ENCODE measurements around the gene OGT.
"Not testable (repeated sequence)": the region's sequence is repeated elsewhere in the genome, so short reads cannot be mapped to it uniquely, and the experiment has no call there.

Gene OGT

DNA sequence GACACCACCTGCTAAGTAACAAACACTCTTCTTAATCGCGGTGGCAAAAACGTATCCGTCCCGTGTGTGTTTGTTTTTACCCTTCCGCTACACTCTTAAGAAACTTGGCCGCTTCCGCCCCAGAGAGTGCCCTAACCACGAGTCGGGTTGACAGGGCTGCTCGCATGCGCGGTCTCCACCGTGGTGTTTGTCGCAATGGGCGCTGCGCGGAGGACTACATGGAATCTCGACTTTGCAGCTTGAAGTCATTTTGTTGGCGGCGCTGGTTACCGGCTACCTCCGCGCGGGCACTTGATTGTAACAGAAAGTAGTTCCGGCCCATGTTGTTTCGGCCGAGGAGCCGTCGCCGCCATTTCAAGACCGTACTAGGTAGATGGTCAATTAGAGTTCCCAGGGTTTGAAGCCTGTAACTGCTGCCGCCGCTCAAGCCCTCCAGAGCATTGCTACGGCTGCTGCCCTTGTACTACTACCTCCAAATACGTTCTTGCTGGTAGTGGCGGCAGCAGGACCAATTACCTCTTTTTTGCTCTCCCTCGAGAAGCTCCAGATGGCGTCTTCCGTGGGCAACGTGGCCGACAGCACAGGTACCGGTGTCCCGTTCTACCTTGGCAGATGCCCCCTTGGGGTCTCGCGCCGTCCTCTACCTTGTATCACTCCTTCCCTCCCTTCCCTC, at the start of gene OGT:
OGT (plus strand) TSS at position 352 of the 673 bp plus-strand sequence; CDS start at position 548, 196 bp downstream.
- Histone ChIP-seq H3K4me2 (peak within 1 kb of the TSS; percentile 71), H3K27me3 (peaks cover 32% of the 10 kb centered on the region), H3K9ac (peak within 1 kb of the TSS; percentile 97), H3K9me3 (peaks cover 31% of the 10 kb centered on the region), H3K4me1 (peaks cover 18% of the 10 kb centered on the region; the same call in 1 of the 2 replicates), H3K36me3 (peaks cover 8% of the 10 kb centered on the region), H3K27ac (peak within 1 kb of the TSS; percentile 93), H4K20me1 (peaks cover 40% of the 10 kb centered on the region), H3K4me3 (peak within 1 kb of the TSS; percentile 81)
- 0 out of 2 replicates have a peak, but pooled peaks have one; percentile 20 for TF ChIP-seq Cebpa-rat (IDR thresholded peaks at IDR 0.05)

- peaks cover 16% of the 10 kb centered on the region for H3K9me3 ChIP-seq
- H4K20me1 ChIP-seq = no peaks in the 10 kb centered on the region
- H3K4me2 ChIP-seq = no peak overlapping the region
- no peak overlapping the region for H3K4me3 ChIP-seq
- no peaks in the 10 kb centered on the region for H3K4me1 ChIP-seq
- no peak for TF ChIP-seq Cebpa-rat (IDR thresholded peaks at IDR 0.05)
- H3K36me3 ChIP-seq = no peaks in the 10 kb centered on the region
- H3K9ac ChIP-seq = no peak overlapping the region
- H3K27me3 ChIP-seq = peaks cover 42% of the 10 kb centered on the region
- H3K27ac ChIP-seq = no peak overlapping the region
Measured at GRCh38 chrX:71487814-71488213, 45.1 kb upstream of the OGT start.

DNA sequence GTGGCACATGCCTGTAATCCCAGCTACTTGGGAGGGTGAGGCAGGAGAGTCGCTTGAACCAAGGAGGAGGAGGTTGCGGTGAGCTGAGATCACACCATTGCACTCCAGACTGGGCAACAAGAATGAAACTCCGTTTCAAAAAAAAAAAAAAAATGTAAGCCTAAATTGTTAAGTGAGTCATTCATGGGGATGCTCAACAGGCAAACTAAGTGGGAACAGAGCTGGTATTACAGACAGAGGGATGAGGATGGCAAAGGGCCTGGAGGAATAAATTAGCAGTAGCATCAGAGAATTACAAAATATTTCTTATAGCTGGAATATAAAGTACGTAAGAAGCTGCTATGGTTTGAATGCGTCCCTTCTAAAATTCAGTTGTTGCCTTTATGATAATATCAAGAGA, 43.4 kb upstream of the OGT start:
- peaks cover 32% of the 10 kb centered on the region for H3K9me3 ChIP-seq
- no peak overlapping the region for H3K9ac ChIP-seq
- peaks cover 50% of the 10 kb centered on the region for H3K27me3 ChIP-seq
- no peak overlapping the region for H3K4me2 ChIP-seq
- H4K20me1 ChIP-seq = no peaks in the 10 kb centered on the region
- no peak overlapping the region for H3K4me3 ChIP-seq
- H3K4me1 ChIP-seq = no peaks in the 10 kb centered on the region
- H3K27ac ChIP-seq = no peak overlapping the region
- TF ChIP-seq Cebpa-rat (IDR thresholded peaks at IDR 0.05) = no peak
- no peaks in the 10 kb centered on the region for H3K36me3 ChIP-seq

DNA sequence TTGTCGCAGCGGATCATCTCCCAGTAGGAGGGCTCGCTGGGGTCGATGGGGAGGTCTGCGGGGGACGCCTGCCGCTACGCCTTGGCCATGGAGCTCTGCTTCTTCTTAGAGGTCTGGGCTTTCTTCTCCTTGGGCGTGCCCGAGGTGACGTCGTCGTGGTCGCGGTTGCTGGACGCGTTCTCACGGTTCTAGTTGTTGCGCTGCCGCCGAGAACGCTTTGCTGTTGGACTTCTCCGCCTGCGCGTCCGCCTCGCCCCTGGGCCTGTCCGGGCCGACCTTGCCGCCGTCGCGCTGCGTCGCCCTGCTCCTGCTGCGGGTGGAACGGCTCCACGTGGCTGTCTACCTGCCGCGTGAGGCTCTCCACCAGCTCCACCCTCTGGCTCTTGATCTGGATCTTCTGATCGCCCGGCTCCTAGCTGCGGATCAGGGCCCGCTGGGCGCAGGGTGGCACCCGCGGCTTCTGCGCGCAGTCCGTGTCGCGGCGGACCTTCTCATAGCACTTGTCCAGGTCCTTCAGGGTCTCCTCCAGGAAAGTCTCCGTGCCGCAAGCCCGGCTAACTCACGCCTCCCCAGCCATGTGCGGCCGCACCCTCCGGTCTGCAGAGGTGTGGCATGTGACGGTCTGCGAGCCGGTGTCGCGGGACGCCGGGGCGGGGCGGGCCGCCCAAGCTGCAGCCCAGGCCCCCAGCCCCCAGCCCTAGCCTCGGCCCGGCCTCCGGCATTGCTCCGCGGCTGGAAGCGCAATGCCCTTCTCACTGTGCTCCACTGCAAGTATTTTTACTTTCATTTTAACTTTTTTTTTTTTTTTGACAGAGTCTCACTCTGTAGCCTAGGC, 40.5 kb upstream of the OGT start:
- no peak for TF ChIP-seq Cebpa-rat (IDR thresholded peaks at IDR 0.05)
- H3K4me2 ChIP-seq = no peak overlapping the region
- H3K27ac ChIP-seq = no peak overlapping the region
- peaks cover 44% of the 10 kb centered on the region for H3K27me3 ChIP-seq
- H3K9ac ChIP-seq = no peak overlapping the region
- no peaks in the 10 kb centered on the region for H3K4me1 ChIP-seq
- no peak overlapping the region for H3K4me3 ChIP-seq
- peaks cover 41% of the 10 kb centered on the region for H3K9me3 ChIP-seq
- H4K20me1 ChIP-seq = no peaks in the 10 kb centered on the region
- no peaks in the 10 kb centered on the region for H3K36me3 ChIP-seq

DNA sequence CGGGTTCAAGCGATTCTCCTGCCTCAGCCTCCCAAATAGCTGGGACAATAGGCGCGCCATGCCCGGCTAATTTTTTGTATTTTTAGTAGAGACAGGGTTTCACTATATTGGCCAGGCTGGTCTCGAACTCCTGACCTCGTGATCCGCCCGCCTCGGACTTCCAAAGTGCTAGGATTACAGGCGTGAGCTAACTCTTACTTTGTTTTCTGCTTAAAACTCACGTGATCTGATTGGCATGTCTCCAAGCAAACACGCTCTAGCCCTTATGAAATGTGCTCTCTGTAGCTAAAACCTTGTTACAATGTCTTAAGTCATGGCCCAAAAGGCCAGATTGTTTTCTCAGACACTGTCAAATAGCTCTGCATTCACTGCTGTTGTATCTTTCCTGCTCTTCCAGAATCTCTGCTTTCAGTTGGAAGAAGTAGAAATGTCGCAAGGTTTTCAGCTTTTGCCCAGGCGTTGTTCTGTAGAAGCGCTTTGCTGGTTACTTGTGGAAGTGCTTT, 39.7 kb upstream of the OGT start:
- H3K9me3 ChIP-seq = peaks cover 41% of the 10 kb centered on the region
- no peak overlapping the region for H3K27ac ChIP-seq
- no peaks in the 10 kb centered on the region for H3K4me1 ChIP-seq
- no peaks in the 10 kb centered on the region for H3K36me3 ChIP-seq
- H3K9ac ChIP-seq = no peak overlapping the region
- H3K4me2 ChIP-seq = no peak overlapping the region
- no peak for TF ChIP-seq Cebpa-rat (IDR thresholded peaks at IDR 0.05)
- no peak overlapping the region for H3K4me3 ChIP-seq
- no peaks in the 10 kb centered on the region for H4K20me1 ChIP-seq
- peaks cover 44% of the 10 kb centered on the region for H3K27me3 ChIP-seq

GRCh38 chrX:71495979-71496378, 36.9 kb upstream of the OGT start:
- H3K27me3 ChIP-seq = peaks cover 33% of the 10 kb centered on the region
- peaks cover 40% of the 10 kb centered on the region for H3K9me3 ChIP-seq
- not testable (repeated sequence) for H3K27ac ChIP-seq, H3K9ac ChIP-seq, H3K4me1 ChIP-seq, H3K4me2 ChIP-seq, H4K20me1 ChIP-seq, H3K4me3 ChIP-seq, H3K36me3 ChIP-seq

GRCh38 chrX:71496476-71496875, 36.4 kb upstream of the OGT start:
- Histone ChIP-seq H4K20me1 (no peaks in the 10 kb centered on the region), H3K4me3 (no peak overlapping the region), H3K4me2 (no peak overlapping the region), H3K27me3 (peaks cover 31% of the 10 kb centered on the region), H3K4me1 (no peaks in the 10 kb centered on the region), H3K9ac (no peak overlapping the region), H3K27ac (no peak overlapping the region), H3K9me3 (peaks cover 35% of the 10 kb centered on the region), H3K36me3 (no peaks in the 10 kb centered on the region)
- TF ChIP-seq Cebpa-rat (IDR thresholded peaks at IDR 0.05) = no peak

DNA sequence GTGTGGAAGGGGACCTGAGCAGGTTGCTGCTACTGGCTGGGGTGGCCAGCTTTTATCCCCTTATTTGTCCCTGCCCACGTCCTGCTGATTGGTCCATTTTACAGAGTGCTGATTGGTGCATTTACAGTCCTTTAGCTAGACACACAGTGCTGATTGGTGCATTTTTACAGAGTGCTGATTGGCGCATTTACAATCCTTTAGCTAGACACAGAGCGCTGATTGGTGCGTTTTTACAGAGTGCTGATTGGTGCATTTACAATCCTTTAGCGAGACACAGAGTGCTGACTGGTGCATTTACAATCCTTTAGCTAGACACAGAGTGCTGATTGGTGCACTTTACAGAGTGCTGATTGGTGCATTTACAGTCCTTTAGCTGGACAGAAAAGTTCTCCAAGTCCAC, 30.8 kb upstream of the OGT start:
- not testable (repeated sequence) for H3K27ac ChIP-seq, H3K9ac ChIP-seq, H4K20me1 ChIP-seq, H3K4me3 ChIP-seq, H3K4me1 ChIP-seq, H3K36me3 ChIP-seq, H3K4me2 ChIP-seq
- peaks cover 42% of the 10 kb centered on the region for H3K27me3 ChIP-seq
- H3K9me3 ChIP-seq = peaks cover 20% of the 10 kb centered on the region; the same call in 1 of the 2 replicates

GRCh38 chrX:71504346-71504745, 28.6 kb upstream of the OGT start:
- no peaks in the 10 kb centered on the region for H3K36me3 ChIP-seq
- H3K27me3 ChIP-seq = peaks cover 42% of the 10 kb centered on the region
- H3K27ac ChIP-seq = no peak overlapping the region
- no peak overlapping the region for H3K9ac ChIP-seq
- H3K4me1 ChIP-seq = no peaks in the 10 kb centered on the region
- H4K20me1 ChIP-seq = no peaks in the 10 kb centered on the region
- TF ChIP-seq Cebpa-rat (IDR thresholded peaks at IDR 0.05) = no peak
- no peak overlapping the region for H3K4me2 ChIP-seq
- H3K9me3 ChIP-seq = peaks cover 20% of the 10 kb centered on the region; the same call in 1 of the 2 replicates
- no peak overlapping the region for H3K4me3 ChIP-seq

- Histone ChIP-seq H3K36me3 (no peaks in the 10 kb centered on the region), H3K27me3 (peaks cover 22% of the 10 kb centered on the region; the same call in 1 of the 2 replicates), H3K4me1 (no peaks in the 10 kb centered on the region), H3K4me3 (no peak overlapping the region), H3K27ac (no peak overlapping the region), H3K9ac (no peak overlapping the region), H3K9me3 (peaks cover 14% of the 10 kb centered on the region; the same call in 1 of the 2 replicates), H4K20me1 (no peaks in the 10 kb centered on the region), H3K4me2 (no peak overlapping the region)
- no peak for TF ChIP-seq Cebpa-rat (IDR thresholded peaks at IDR 0.05)
Measured at GRCh38 chrX:71509289-71509688, 23.6 kb upstream of the OGT start.

All from BLaER1 (cell line).